HG02678 (cell line): Measurements from ENCODE around the gene TJP3.

ENCODE experiments used
- ATAC-seq: cut with Tn5 transposase; IDR thresholded peaks from one replicate; pipeline ENCODE4 v1.9.1; 2021; ENCODE audit warnings: mild to moderate bottlenecking, moderate library complexity; ENCODE audit not compliant: unreplicated experiment

TJP3 gene

GRCh38 chr19:3710265-3710812, 2.2 kb downstream of the TJP3 start:
- ATAC-seq, result no peak

DNA sequence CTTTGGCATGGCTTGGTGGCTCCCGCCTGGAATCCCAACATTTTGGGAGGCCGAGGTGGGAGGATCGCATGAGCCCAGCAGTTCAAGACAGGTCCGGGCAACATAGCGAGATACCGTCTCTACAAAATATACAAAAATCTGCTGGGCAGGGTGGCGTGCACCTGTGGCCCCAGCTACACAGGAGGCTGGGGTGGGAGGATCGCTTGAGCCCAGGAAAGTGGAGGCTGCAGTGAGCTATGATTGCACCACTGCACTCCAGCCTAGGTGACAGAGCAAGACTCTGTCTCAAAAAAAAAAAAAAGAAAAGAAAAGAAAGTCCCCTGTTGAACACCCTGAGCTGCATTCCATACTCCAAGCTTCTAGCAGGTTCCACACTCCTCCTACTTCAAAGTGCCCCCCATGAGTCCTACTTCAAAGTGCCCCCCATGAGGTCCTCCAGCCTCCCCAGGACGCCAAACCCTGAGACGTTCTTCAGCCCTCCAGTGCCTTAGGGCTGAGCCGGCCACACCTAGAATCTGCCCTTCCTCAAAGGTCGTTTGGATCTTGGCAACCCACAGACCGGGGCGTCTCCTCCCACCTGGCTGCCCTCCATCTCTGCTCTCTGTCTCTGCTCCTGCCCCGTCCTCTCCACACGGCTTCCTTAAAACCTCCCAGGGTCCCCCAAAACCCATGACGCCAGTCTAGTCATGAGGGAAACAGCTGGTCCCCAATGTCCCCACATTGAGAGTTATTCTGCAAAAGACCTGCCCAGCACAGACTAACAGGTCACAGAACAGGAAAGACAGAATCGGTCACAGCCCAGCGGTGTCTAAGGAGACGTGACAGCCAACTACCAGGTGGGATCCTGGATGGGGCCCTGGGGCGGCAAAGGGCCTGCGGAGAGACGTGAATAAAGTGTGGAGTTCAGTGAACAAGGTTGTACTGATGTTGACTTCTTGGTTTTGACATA, 4.8 kb downstream of the TJP3 start:
- ATAC-seq, result no peak

- ATAC-seq, result no peak
These were observed 8.0 kb downstream of the TJP3 start for GRCh38 chr19:3716147-3716668.

DNA sequence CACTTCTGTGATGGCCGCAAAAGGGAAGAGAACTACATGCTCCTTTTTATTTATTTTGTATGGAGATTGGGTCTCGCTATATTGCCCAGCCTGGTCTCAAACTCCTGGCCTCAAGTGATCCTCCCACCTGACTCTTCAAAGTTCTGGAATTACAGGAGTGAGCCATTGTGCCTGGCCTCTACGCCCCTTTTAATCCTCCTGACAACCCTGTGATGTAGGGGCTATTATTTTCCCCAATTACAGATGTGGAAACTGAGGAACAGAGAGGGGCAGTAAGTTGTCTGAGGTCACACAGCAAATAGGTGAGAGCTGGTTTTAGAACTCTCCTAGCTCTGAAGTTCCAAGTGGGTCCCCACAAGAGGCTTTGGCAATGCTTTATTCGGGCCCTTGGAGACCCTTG, 11.7 kb downstream of the TJP3 start:
- ATAC-seq, result no peak

DNA sequence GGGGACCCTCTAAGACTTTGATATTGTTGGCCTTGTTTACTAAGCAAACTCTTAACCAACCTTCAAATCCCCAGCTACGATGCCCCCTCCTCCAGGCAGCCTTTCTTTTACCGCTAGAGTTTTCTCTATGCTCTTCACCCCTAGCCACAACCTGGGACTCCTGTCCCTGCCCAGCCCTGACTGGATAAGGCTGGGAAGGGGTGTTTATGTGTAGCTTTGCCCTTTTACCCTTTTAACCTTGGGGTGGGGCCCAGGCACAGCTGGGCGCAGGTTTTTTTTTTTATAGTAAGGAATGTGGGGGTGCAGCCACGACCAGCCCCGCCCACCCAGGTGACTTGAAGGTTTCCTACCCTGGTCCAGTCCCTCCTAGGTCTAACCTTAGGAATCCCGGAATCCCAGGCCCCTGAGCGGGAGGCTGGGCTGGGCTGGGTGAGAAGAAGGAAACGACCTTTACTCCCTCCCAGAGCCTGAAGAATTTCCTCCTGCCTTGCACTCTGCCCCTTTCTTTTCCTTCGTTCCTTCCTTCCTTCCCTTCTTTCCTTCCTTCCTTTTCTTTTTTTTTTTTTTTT, 12.2 kb downstream of the TJP3 start:
- no peak for ATAC-seq

DNA sequence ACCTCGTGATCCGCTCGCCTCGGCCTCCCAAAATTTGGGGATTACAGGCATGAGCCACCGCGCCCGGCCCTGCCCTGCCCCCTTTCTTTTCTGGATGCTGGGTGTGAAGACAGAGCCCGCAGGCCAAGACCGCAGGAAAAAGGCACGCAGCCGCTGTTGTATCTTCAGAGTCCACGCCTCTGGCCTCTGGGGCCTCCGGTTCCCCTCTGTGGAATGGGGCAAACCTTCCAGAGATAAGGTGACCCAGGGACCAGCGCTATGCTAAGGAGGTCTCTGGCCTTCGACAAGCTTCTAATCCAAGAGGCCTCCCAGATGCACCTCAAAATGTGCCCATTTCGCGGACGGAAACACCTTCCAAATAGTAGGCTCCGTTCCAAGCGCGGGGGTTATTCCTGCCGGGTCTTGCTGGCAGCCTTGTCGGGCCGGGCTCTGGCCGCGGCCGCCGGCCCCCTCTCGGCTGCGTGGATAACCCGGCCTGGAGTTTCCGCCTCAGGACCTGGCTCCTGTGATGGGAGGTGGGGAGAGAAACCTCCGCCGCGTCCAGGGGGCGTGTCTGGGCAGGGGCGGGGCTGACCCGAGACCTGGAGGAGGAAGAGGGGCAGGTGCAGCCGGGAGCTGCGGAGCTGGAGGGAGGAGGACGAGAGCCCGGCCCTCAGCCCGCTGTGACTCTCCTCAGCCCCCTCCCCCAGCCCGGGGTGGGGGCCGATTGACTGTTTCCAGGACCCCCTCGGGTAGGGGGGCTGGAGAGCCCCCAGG, 13.1 kb downstream of the TJP3 start:
- no peak for ATAC-seq

- ATAC-seq, result no peak
These were observed 13.8 kb downstream of the TJP3 start for GRCh38 chr19:3721887-3722442.

GRCh38 chr19:3722443-3723109, 14.4 kb downstream of the TJP3 start:
- ATAC-seq, result no peak

DNA sequence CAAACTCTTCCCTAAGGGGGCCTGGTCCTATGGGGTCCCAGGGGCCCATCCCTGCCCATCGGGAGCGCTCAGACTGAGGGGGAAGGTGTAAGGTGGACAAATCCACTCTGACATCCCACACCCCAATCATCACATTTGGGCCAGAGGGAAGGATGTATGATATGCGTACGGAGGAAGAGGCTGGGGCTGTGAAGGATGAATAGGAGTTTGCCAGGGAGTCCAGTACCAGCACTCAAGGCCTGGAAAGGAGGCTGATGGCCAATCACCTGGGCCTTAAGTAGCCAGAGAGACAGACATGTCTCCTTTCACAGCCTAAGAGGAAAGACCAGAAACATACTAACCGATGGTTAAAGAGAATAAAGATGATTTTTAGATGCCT, 14.9 kb downstream of the TJP3 start:
- no peak for ATAC-seq

GRCh38 chr19:3723883-3724282, 15.7 kb downstream of the TJP3 start:
- no peak for ATAC-seq

- ATAC-seq, result no peak
These were observed 16.9 kb downstream of the TJP3 start for GRCh38 chr19:3725121-3725520.

DNA sequence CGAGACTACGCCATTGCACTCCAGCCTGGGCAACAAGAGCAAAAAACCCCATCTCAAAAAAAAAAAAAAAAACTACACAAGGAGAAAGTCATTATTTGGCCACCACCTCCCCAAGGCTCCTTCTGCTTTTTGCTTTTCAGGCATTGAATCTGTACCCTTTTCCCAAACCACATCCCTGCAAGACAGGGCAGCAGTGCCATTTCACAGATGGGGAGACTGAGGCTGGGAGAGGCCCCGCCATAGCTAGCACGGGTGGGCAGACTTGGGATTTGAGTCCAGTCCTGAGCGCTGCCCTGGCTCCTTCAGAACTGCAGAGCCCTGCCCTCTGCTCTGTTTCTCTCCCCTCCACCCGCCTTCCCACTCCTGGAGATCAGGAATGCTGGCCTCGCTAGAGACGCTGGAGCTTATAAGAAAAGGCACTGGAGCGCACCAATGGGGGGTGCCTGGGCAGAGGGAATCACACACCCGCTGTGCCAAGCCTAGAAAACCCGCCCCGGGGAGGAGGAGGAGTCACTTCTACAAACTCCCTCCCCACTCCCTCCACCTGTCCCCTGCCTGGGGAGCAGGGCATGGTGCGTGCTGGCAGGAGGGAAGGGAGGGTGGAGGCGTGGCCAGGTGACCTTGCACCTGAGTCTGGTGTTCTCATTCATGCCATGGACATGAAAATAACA, 17.6 kb downstream of the TJP3 start:
- ATAC-seq, result no peak

GRCh38 chr19:3730457-3730958, 22.3 kb downstream of the TJP3 start:
- no peak for ATAC-seq

DNA sequence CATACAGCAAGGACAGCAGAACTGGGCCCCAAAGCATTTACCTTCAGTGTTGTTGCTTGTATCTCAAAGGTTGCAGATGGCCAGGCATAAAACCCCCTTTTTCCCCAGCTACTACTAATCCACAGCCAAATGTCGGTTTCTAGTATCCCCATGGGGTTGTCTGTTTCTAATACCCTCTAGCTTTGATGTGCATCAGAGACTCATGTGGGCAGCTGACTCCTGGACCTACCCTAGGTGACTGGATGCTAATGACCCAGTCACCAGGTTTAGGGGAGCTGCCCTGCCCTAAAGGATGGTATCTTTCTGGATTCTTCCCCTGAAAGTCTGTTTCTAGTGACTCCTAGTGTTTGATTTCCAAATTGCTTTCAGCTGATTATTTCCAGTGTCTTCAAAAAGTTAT, 23.9 kb downstream of the TJP3 start:
- no peak for ATAC-seq

- no peak for ATAC-seq
These were observed 25.5 kb downstream of the TJP3 start for GRCh38 chr19:3733549-3734309.

DNA sequence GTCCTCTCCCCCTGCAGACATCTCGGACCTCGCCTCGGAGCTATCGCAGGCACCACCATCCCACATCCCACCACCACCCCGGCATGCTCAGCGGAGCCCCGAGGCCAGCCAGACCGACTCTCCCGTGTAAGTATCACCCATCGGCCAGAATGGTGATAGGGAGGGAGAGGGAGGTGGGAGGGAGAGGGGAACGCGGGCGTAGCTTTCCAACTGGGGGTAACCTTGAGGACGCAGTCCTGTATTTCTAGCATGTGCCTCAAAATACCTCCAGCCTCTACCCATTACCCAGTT, 26.1 kb downstream of the TJP3 start:
- no peak for ATAC-seq

GRCh38 chr19:3736106-3736724, 28.0 kb downstream of the TJP3 start:
- no peak for ATAC-seq

- ATAC-seq, result no peak
These were observed 29.5 kb downstream of the TJP3 start for GRCh38 chr19:3737487-3738205.
